CD4-positive, alpha-beta T cell (primary cell): ENCODE measurements around the gene COL7A1. TPM values are rescaled to one million over a fixed set of nuclear protein-coding genes. Genes with fewer than 3 reads are reported as not detected.

Experiments
- ATAC-seq: fragments of 200-7000 bp; cut with Tn5 transposase; one replicate; pipeline ENCODE4 v1.10.0; 2022; ENCODE audit warnings: mild to moderate bottlenecking; ENCODE audit not compliant: poor library complexity
- CTCF ChIA-PET: fragments of 350-600 bp; sonication (Branson Sonifier 250); formaldehyde crosslinking; loops from one replicate; lab custom pipeline; 2021; ENCODE audit warnings: antibody characterized with exemption, inconsistent platforms; lab: Charles Lee
- POLR2A ChIA-PET: fragments of 350-600 bp; sonication (Branson Sonifier 250); formaldehyde crosslinking; loops from one replicate; lab custom pipeline; 2021; ENCODE audit warnings: antibody characterized with exemption, inconsistent platforms; lab: Charles Lee
- DNase-seq, 14 experiments: peaks; one replicate each; pipeline ENCODE4 v3.0.0-alpha.2; 2013 to 2020; ENCODE audit warnings: mixed read lengths in 2 of 14
- H3K27ac ChIP-seq, 2 donors: one replicate each; pipeline versions ENCODE4 v1.5.1 to v1.7.0; 2013; ENCODE audit warnings: low read length in 2 of 2, low read depth in 1 of 2, mild to moderate bottlenecking in 1 of 2
- H3K27me3 ChIP-seq, 2 experiments: 1 replicate in 1 of 2; 2 replicates in 1 of 2; pipeline versions ENCODE4 v1.6.1 to v1.7.0; 2013; ENCODE audit warnings: low read length in 2 of 2, control low read depth in 1 of 2, mild to moderate bottlenecking in 1 of 2, moderate library complexity in 1 of 2; ENCODE audit not compliant: insufficient read depth in 2 of 2, control insufficient read depth in 1 of 2
- H3K36me3 ChIP-seq: one replicate; pipeline ENCODE4 v1.6.1; 2013; ENCODE audit warnings: low read length, control low read depth; ENCODE audit not compliant: insufficient read depth
- H3K4me1 ChIP-seq: one replicate; pipeline ENCODE4 v1.6.1; 2013; ENCODE audit warnings: low read length, control low read depth; ENCODE audit not compliant: insufficient read depth
- H3K4me3 ChIP-seq: one replicate; pipeline ENCODE4 v1.5.1; 2013; ENCODE audit warnings: mild to moderate bottlenecking, low read length, moderate library complexity
- H3K9me3 ChIP-seq, 2 experiments: 1 replicate in 1 of 2; 2 replicates in 1 of 2; pipeline versions ENCODE4 v1.6.1 to v1.7.0; 2013; ENCODE audit warnings: low read length in 2 of 2, mild to moderate bottlenecking in 2 of 2, control low read depth in 1 of 2, moderate library complexity in 1 of 2; ENCODE audit not compliant: control insufficient read depth in 1 of 2, insufficient read depth in 1 of 2
- H3K27ac Mint-ChIP-seq: one replicate; pipeline ENCODE4 v1.8.0; 2020; ENCODE audit warnings: mixed read lengths
- H3K27me3 Mint-ChIP-seq: one replicate; pipeline ENCODE4 v1.8.0; 2021; ENCODE audit warnings: mixed read lengths
- H3K36me3 Mint-ChIP-seq: one replicate; pipeline ENCODE4 v1.8.0; 2021; ENCODE audit warnings: low read depth, mixed read lengths
- H3K4me1 Mint-ChIP-seq: one replicate; pipeline ENCODE4 v1.8.0; 2021; ENCODE audit warnings: low read depth, mixed read lengths
- H3K4me3 Mint-ChIP-seq: one replicate; pipeline ENCODE4 v1.8.0; 2020; ENCODE audit warnings: mild to moderate bottlenecking, mixed read lengths
- H3K9me3 Mint-ChIP-seq: one replicate; pipeline ENCODE4 v1.8.0; 2020; ENCODE audit warnings: mixed read lengths
- intact Hi-C, 2 experiments: fragments of 100-400 bp; cut with DNase I in 1 of 2; cut with micrococcal nuclease in 1 of 2; formaldehyde crosslinking; loops; one replicate each; pipeline versions ENCODE4 v1.15.1 to v1.9.0; 2023 to 2025; cut with DNase I, micrococcal nuclease
- total RNA-seq, 174 experiments: library from RNA in 2 of 174; stranded (reverse) in 2 of 174; gene quantifications; one replicate each; pipeline ENCODE4 v1.2.3 and lab custom pipeline; 2021 to 2026
- TF ChIP-seq, protein P1 (sequence below): fragments of 200-600 bp; IDR thresholded peaks from one replicate; pipeline ENCODE4 v1.8.0; 2022; ENCODE audit warnings: antibody characterized with exemption, mild to moderate bottlenecking

COL7A1 gene
- total RNA-seq, 2 experiments from 2014 or later: 0.73 to 0.93 TPM

DNA sequence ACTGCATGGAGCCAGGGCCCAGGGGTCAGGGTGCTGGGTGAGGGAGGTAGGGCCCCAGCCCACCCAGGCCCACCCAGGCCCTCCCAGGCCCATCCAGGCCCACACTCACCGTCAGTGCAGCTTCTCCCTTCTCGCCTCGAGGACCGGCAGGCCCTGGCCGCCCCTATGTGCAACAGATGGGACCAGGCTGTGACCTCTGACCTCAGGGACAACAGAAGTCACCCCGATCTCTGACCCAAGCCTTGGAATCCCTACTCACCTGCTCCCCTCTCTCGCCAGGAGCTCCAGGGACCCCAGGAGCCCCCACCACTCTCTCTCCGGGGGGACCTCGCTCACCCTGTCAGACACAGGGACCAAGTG, 28.7 kb downstream of the COL7A1 start:
- TF ChIP-seq, protein P1, sequence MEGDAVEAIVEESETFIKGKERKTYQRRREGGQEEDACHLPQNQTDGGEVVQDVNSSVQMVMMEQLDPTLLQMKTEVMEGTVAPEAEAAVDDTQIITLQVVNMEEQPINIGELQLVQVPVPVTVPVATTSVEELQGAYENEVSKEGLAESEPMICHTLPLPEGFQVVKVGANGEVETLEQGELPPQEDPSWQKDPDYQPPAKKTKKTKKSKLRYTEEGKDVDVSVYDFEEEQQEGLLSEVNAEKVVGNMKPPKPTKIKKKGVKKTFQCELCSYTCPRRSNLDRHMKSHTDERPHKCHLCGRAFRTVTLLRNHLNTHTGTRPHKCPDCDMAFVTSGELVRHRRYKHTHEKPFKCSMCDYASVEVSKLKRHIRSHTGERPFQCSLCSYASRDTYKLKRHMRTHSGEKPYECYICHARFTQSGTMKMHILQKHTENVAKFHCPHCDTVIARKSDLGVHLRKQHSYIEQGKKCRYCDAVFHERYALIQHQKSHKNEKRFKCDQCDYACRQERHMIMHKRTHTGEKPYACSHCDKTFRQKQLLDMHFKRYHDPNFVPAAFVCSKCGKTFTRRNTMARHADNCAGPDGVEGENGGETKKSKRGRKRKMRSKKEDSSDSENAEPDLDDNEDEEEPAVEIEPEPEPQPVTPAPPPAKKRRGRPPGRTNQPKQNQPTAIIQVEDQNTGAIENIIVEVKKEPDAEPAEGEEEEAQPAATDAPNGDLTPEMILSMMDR: no peak
- no peaks in the 10 kb centered on the region for H3K4me1 Mint-ChIP-seq
- Histone ChIP-seq H3K27ac (no peak overlapping the region), H3K9me3 (no peaks in the 10 kb centered on the region), H3K4me3 (no peak overlapping the region), H3K4me1 (peaks cover 4% of the 10 kb centered on the region), H3K36me3 (no peaks in the 10 kb centered on the region), H3K27me3 (no peaks in the 10 kb centered on the region)
- intact Hi-C loops: no loop called here
- H3K27ac Mint-ChIP-seq: no peak overlapping the region
- ChIA-PET POLR2A (no interaction called here), CTCF (no interaction called here)
- no peak overlapping the region for H3K4me3 Mint-ChIP-seq
- DNase-seq: no peak
- H3K9me3 Mint-ChIP-seq: no peaks in the 10 kb centered on the region
- no peaks in the 10 kb centered on the region for H3K27me3 Mint-ChIP-seq
- no peak for ATAC-seq
- H3K36me3 Mint-ChIP-seq: no peaks in the 10 kb centered on the region

DNA sequence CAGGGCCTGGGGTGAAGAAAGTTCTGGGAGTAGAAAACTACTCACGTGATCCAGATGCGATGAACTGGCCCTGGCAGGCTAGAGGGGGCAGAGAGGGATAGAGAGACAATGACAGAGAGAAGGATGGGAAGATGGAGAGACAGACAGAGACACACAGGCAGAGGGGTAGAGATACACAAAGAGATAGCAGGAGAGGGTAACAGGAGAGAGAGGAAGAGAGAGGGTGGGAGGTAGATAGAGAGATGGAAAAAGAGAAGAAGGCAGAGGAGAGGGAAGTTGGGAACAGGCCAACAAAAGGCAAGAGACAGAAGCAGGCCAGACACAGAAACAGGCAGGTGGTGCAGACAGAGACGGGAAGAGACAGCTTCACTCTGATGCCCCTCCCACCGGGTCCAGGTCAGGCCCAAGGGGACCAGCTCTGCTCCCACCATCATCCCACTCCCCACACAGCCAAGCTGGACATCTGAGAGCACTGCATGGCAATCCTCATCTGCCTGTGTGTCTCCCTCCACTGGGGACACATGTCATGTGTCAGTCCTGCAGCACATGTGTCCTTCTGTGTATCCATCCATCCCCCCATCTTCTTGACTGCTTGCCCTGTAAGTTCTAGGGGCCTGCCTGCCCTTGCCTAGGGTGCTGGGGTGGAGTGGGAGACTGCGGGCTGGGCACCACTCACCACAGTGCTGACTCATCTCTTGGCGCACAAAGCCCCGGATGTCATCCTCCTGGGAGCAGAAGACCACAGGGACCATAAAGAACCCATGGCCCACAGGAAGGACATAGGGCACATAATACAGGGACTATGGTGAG, 29.3 kb downstream of the COL7A1 start:
- H3K4me3 Mint-ChIP-seq: no peak overlapping the region
- intact Hi-C loops: no loop called here

DNA sequence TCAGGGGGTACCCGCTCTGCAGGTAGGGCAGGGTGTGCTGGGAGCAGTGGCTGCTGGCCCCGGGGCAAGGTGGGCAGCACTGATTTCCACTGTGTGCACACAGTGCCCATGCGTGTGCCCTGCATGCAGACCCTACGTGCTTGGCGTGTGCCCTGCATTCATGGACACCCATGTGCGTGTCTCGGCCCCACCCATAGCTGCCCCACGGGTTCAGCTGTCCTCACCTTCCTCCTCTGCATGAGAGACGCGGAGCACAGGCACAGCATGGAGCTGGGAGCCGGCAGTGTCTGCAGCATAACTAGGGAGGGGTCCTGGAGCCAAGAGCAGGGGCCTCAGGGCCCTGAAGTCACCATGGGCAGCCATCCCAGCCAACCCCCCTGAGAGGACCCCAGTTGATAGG, 29.9 kb downstream of the COL7A1 start:
- Histone ChIP-seq H3K4me3 (no peak overlapping the region), H3K27me3 (no peaks in the 10 kb centered on the region), H3K4me1 (peaks cover 9% of the 10 kb centered on the region), H3K27ac (no peak overlapping the region), H3K36me3 (no peaks in the 10 kb centered on the region), H3K9me3 (no peaks in the 10 kb centered on the region)
- no peaks in the 10 kb centered on the region for H3K4me1 Mint-ChIP-seq
- intact Hi-C loops: no loop called here
- TF ChIP-seq, protein P1: no peak
- CTCF ChIA-PET: no interaction called here
- POLR2A ChIA-PET: no interaction called here
- H3K4me3 Mint-ChIP-seq: no peak overlapping the region
- no peaks in the 10 kb centered on the region for H3K27me3 Mint-ChIP-seq
- ATAC-seq: no peak
- no peak overlapping the region for H3K27ac Mint-ChIP-seq
- DNase-seq: no peak
- no peaks in the 10 kb centered on the region for H3K36me3 Mint-ChIP-seq
- H3K9me3 Mint-ChIP-seq: no peaks in the 10 kb centered on the region

More for the DNA sequence above, 29.3 kb downstream of the COL7A1 start:
- no peaks in the 10 kb centered on the region for H3K36me3 Mint-ChIP-seq
- H3K27me3 Mint-ChIP-seq: no peaks in the 10 kb centered on the region
- Histone ChIP-seq H3K27me3 (no peaks in the 10 kb centered on the region), H3K9me3 (no peaks in the 10 kb centered on the region), H3K4me3 (no peak overlapping the region), H3K27ac (no peak overlapping the region), H3K36me3 (no peaks in the 10 kb centered on the region), H3K4me1 (peaks cover 7% of the 10 kb centered on the region)
- CTCF ChIA-PET: no interaction called here
- peak overlapping the region; percentile 5 for H3K27ac Mint-ChIP-seq
- no peaks in the 10 kb centered on the region for H3K4me1 Mint-ChIP-seq
- TF ChIP-seq, protein P1: no peak
- DNase-seq (peak in 2 of 14 experiments; percentile 47 to 52), ATAC-seq (no peak)
- no peaks in the 10 kb centered on the region for H3K9me3 Mint-ChIP-seq
- POLR2A ChIA-PET: no interaction called here
